Fibroblast of lung (primary cell): Measurements from ENCODE around the gene BMP7. TPM values are rescaled to one million over a fixed set of nuclear protein-coding genes. Genes with fewer than 3 reads are reported as not detected.

ENCODE experiments used
- DNase-seq, 2 donors: peaks; one replicate each; pipeline versions ENCODE4 v3.0.0 to v3.0.0-alpha.2; 2010; ENCODE audit warnings: low read depth in 2 of 2
- H2AFZ ChIP-seq: 2 replicates; pipeline ENCODE4 v1.5.1; 2012; ENCODE audit warnings: low read length, control low read depth, inconsistent platforms
- H3K27ac ChIP-seq: 2 replicates; pipeline ENCODE4 v1.5.1; 2011; ENCODE audit warnings: low read length, control low read depth; ENCODE audit not compliant: insufficient read depth
- H3K27me3 ChIP-seq: 2 replicates; pipeline ENCODE4 v1.5.1; 2011; ENCODE audit warnings: mild to moderate bottlenecking, low read length; ENCODE audit not compliant: control insufficient read depth, insufficient read depth
- H3K36me3 ChIP-seq: 2 replicates; pipeline ENCODE4 v1.5.1; 2011; ENCODE audit warnings: low read length; ENCODE audit not compliant: control insufficient read depth, insufficient read depth
- H3K4me1 ChIP-seq: 2 replicates; pipeline ENCODE4 v1.5.1; 2011; ENCODE audit warnings: low read length; ENCODE audit not compliant: control insufficient read depth, insufficient read depth; ENCODE audit errors: extremely low read depth
- H3K4me2 ChIP-seq: 2 replicates; pipeline ENCODE4 v1.5.1; 2011; ENCODE audit warnings: low read length, control low read depth; ENCODE audit not compliant: insufficient read depth; ENCODE audit errors: extremely low read depth
- H3K4me3 ChIP-seq, 4 experiments: fragments of 200-600 bp in 1 of 4; sonication (generic) in 1 of 4; replicated peaks in 1 of 4; 2 replicates each; pipeline ENCODE4 v1.5.1; 2011 to 2016; ENCODE audit warnings: low read length in 4 of 4, low read depth in 3 of 4, mild to moderate bottlenecking in 3 of 4, control low read depth in 2 of 4, inconsistent platforms in 1 of 4, mixed read lengths in 1 of 4; ENCODE audit not compliant: insufficient read depth in 1 of 4; ENCODE audit errors: control extremely low read depth in 1 of 4
- H3K79me2 ChIP-seq: 2 replicates; pipeline ENCODE4 v1.5.1; 2012; ENCODE audit warnings: mild to moderate bottlenecking, low read length, inconsistent platforms; ENCODE audit not compliant: control insufficient read depth, insufficient read depth
- H3K9ac ChIP-seq: 2 replicates; pipeline ENCODE4 v1.5.1; 2011; ENCODE audit warnings: mild to moderate bottlenecking, low read length, control low read depth; ENCODE audit not compliant: insufficient read depth
- H3K9me3 ChIP-seq: 2 replicates; pipeline ENCODE4 v1.5.1; 2012; ENCODE audit warnings: low read depth, low read length; ENCODE audit not compliant: control insufficient read depth, insufficient read depth
- H4K20me1 ChIP-seq: 2 replicates; pipeline ENCODE4 v1.5.1; 2011; ENCODE audit warnings: low read length; ENCODE audit not compliant: control insufficient read depth, insufficient read depth; ENCODE audit errors: extremely low read depth
- CTCF ChIP-seq, 2 donors: IDR thresholded peaks in 1 of 2; conservative IDR thresholded peaks in 1 of 2; 1 replicate in 1 of 2; 2 replicates in 1 of 2; pipeline ENCODE4 v1.5.1; 2011 to 2012; ENCODE audit warnings: low read length in 2 of 2, control low read depth in 1 of 2, inconsistent platforms in 1 of 2, low read depth in 1 of 2, mild to moderate bottlenecking in 1 of 2
- EZH2 ChIP-seq: IDR thresholded peaks from 2 replicates; pipeline ENCODE4 v1.5.1; 2012; ENCODE audit warnings: low read length, control low read depth, mild to moderate bottlenecking; ENCODE audit errors: missing control alignments
- polyA plus RNA-seq, 2 donors: library from polyadenylated mRNA; depleted of rRNA in 1 of 2; stranded (reverse) in 1 of 2; unstranded in 1 of 2; fragments of >200 nt; gene quantifications; 2 replicates each; pipeline ENCODE4 v1.2.1, GENCODE V29; 2011 to 2012; ENCODE audit warnings: missing spikeins in 1 of 2
- total RNA-seq: library from RNA; depleted of rRNA; stranded (reverse); fragments of >200 nt; gene quantifications from 2 replicates; pipeline ENCODE4 v1.2.1, GENCODE V29; 2014

The BMP7 gene
- total and polyA plus RNA-seq, 2 donors (not counting 1 experiment from before 2014, with no cell fraction given) = not detected

- no peak for DNase-seq
These were observed 16.7 kb downstream of the BMP7 start for GRCh38 chr20:57249772-57250171.

GRCh38 chr20:57249073-57249472, 17.4 kb downstream of the BMP7 start:
- Histone ChIP-seq H3K36me3 (no peaks in the 10 kb centered on the region), H3K27me3 (no peaks in the 10 kb centered on the region), H3K4me3 (no peak overlapping the region), H2AFZ (no peak overlapping the region), H3K9me3 (no peaks in the 10 kb centered on the region), H3K27ac (no peak overlapping the region), H4K20me1 (no peaks in the 10 kb centered on the region), H3K79me2 (no peaks in the 10 kb centered on the region), H3K4me2 (no peak overlapping the region), H3K4me1 (no peaks in the 10 kb centered on the region), H3K9ac (no peak overlapping the region)
- TF ChIP-seq EZH2 (no peak), CTCF (conservative IDR thresholded peaks at IDR 0.05 in 1 of 2, IDR thresholded peaks at IDR 0.05 in 1 of 2; ENCODE audit: low read depth in 1 of 2, low read length in 2 of 2) (no peak)
- DNase-seq = no peak

More at GRCh38 chr20:57249772-57250171, 16.7 kb downstream of the BMP7 start:
- no peaks in the 10 kb centered on the region for H3K36me3 ChIP-seq
- no peaks in the 10 kb centered on the region for H4K20me1 ChIP-seq
- H3K27me3 ChIP-seq = no peaks in the 10 kb centered on the region
- H3K27ac ChIP-seq = no peak overlapping the region
- no peak overlapping the region for H3K4me3 ChIP-seq
- no peaks in the 10 kb centered on the region for H3K9me3 ChIP-seq
- H3K9ac ChIP-seq = no peak overlapping the region
- H3K4me2 ChIP-seq = no peak overlapping the region
- H2AFZ ChIP-seq = no peak overlapping the region
- no peak for TF ChIP-seq EZH2
- no peaks in the 10 kb centered on the region for H3K79me2 ChIP-seq
- no peaks in the 10 kb centered on the region for H3K4me1 ChIP-seq

- Histone ChIP-seq H2AFZ (no peak overlapping the region), H3K79me2 (no peaks in the 10 kb centered on the region), H3K4me1 (no peaks in the 10 kb centered on the region), H3K36me3 (no peaks in the 10 kb centered on the region), H4K20me1 (no peaks in the 10 kb centered on the region), H3K4me3 (no peak overlapping the region), H3K9ac (no peak overlapping the region), H3K27ac (no peak overlapping the region), H3K4me2 (no peak overlapping the region), H3K27me3 (no peaks in the 10 kb centered on the region), H3K9me3 (no peaks in the 10 kb centered on the region)
- TF ChIP-seq CTCF (conservative IDR thresholded peaks at IDR 0.05 in 1 of 2, IDR thresholded peaks at IDR 0.05 in 1 of 2; ENCODE audit: low read depth in 1 of 2, low read length in 2 of 2) (no peak), EZH2 (no peak)
- DNase-seq = no peak
These were observed 18.2 kb downstream of the BMP7 start for GRCh38 chr20:57248132-57248797.
